Lower leg skin (tissue), 4 donors: Measurements from ENCODE around the gene TSPAN15. TPM values are rescaled to one million over a fixed set of nuclear protein-coding genes. Genes with fewer than 3 reads are reported as not detected.

Source experiments
- DNase-seq, 2 donors: peaks; one replicate each; pipeline ENCODE4 v3.0.0-alpha.2; 2019; ENCODE audit warnings: low spot score in 2 of 2
- H3K4me3 ChIP-seq: fragments of 200-600 bp; sonication (generic); 2 replicates; pipeline ENCODE4 v1.5.1; 2017; ENCODE audit warnings: mild to moderate bottlenecking, low read depth; ENCODE audit not compliant: poor library complexity, severe bottlenecking
- POLR2A ChIP-seq, 2 donors: fragments of 450-650 bp; IDR thresholded peaks; one replicate each; pipeline ENCODE4 v1.6.1; 2016 to 2017; ENCODE audit warnings: antibody characterized with exemption in 2 of 2, mild to moderate bottlenecking in 1 of 2, moderate library complexity in 1 of 2
- WGBS, 2 donors: methylation state at CpG; one replicate each; pipeline ENCODE4 v1.1.5; 2018; 5-methylcytosine and 5-hydroxymethylcytosine counted together
- intact Hi-C: fragments of 100-400 bp; cut with DNase I; formaldehyde crosslinking; loops from one replicate; pipeline ENCODE4 v1.15.0; 2023; ENCODE audit warnings: low total_unique reads
- total RNA-seq, 4 donors: library from RNA; depleted of rRNA; stranded (reverse); fragments of >200 nt; gene quantifications; one replicate each; pipeline ENCODE4 v1.1.0, GENCODE V29; 2016
- TF ChIP-seq, protein P1 (sequence below), 3 donors: fragments of 450-650 bp; IDR thresholded peaks; one replicate each; pipeline ENCODE4 v1.5.1; 2016; ENCODE audit warnings: antibody characterized with exemption in 3 of 3, mild to moderate bottlenecking in 3 of 3, moderate library complexity in 2 of 3

TSPAN15 gene
- total RNA-seq, 4 donors from 2014 or later, result 5.9 to 47.7 (median 13.0) TPM

DNA sequence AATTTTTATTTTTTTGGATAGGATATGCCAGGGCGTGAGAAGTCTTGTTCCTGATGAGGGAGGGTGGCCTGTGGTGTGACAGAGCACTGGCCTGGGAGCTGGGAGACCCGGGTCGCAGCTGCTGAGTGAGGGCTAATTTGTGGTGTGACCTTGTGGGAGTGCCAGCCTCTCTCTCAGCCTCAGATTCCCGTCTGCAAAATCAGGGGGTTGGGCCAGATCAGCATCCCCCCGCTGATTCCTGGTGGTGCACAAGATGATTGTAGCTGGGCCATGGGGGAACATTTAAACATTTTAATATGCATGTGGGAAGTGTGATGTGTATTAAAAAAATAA, 14.9 kb downstream of the TSPAN15 start:
- 58 to 66% methylated on average over 5 of the region's 5 CpGs for WGBS, 2 donors
- intact Hi-C loops, result loop anchor here (5.0 kb wide), 1 partner anchor 1414 kb away; no protein-coding TSS in a partner anchor
- no peak for DNase-seq
- no peak overlapping the region for H3K4me3 ChIP-seq
- no peak for TF ChIP-seq POLR2A (IDR thresholded peaks at IDR 0.05)
- TF ChIP-seq, protein P1, sequence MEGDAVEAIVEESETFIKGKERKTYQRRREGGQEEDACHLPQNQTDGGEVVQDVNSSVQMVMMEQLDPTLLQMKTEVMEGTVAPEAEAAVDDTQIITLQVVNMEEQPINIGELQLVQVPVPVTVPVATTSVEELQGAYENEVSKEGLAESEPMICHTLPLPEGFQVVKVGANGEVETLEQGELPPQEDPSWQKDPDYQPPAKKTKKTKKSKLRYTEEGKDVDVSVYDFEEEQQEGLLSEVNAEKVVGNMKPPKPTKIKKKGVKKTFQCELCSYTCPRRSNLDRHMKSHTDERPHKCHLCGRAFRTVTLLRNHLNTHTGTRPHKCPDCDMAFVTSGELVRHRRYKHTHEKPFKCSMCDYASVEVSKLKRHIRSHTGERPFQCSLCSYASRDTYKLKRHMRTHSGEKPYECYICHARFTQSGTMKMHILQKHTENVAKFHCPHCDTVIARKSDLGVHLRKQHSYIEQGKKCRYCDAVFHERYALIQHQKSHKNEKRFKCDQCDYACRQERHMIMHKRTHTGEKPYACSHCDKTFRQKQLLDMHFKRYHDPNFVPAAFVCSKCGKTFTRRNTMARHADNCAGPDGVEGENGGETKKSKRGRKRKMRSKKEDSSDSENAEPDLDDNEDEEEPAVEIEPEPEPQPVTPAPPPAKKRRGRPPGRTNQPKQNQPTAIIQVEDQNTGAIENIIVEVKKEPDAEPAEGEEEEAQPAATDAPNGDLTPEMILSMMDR (IDR thresholded peaks at IDR 0.05), result no peak

DNA sequence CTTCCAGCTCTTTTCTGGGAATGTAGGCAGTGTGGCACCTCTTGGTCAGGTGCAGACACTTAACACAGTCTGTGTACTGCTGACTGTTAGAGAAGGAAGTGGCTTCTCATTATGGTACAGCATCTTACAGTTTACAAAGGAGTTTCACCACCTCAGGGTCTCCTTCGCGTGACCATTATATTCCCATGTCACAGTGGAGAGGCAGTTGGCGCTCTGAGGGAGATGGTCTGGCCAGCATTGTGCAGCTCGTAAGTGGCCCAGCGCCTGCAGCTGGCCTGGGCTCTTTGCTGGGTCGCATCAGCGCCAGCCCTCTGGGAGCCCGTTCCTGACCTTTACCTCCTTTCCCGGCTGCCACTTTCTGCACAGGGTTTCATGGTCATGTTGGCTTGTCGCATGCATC, 15.4 kb downstream of the TSPAN15 start:
- no peak overlapping the region for H3K4me3 ChIP-seq
- WGBS, 2 donors, result 78 to 89% methylated on average over 10 of the region's 10 CpGs
- intact Hi-C loops, result loop anchor here (5.0 kb wide), 1 partner anchor 1414 kb away; no protein-coding TSS in a partner anchor

DNA sequence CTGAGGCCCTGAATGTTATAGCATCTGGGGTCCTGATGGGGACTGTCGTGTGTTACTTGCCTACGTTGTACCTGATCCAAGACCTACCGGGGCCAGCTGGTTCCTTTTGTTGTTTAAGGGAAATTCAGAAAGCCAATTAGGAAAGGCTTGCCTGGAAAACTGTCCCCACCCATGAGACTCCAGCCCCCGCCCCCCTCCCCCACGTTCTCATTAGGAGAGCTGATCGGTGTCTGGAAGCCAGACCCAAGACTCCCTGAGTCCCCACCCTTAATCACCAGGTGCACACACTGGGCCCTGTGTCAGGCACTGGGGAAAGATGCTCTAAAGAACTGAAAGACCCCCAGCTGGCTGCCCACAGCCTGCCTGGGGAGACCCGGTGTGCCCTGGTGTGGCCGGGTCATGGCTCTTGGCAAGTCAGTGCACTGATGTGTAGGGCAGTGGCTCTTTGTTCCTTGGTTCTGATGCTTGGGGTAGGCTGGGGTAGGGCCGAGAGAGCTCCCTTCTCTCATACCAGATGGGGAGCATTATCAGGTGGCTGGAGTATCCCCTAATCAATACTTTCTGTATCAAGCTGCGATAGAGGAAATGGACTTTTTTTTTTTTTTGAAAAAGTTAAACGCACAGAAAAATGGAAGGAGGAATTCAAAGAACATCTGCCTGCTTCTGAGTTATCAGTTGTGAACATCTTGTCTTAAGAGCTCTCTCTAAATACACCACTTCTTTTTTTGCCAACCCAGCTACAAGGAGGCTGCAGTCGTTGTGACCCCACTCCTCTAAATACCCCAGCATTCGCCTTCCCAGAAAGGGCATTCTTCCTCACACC, 16.9 kb downstream of the TSPAN15 start:
- TF ChIP-seq, protein P1 (IDR thresholded peaks at IDR 0.05), result no peak
- TF ChIP-seq POLR2A (IDR thresholded peaks at IDR 0.05), result no peak
- 56 to 64% methylated on average over 13 of the region's 13 CpGs for WGBS, 2 donors
- DNase-seq, result no peak
- H3K4me3 ChIP-seq, result no peak overlapping the region
- intact Hi-C loops, result loop anchor here (5.0 kb wide), 1 partner anchor 1416 kb away; no protein-coding TSS in a partner anchor

More for the DNA sequence above, 15.4 kb downstream of the TSPAN15 start:
- DNase-seq, result no peak
- TF ChIP-seq POLR2A (IDR thresholded peaks at IDR 0.05), result no peak
- TF ChIP-seq, protein P1 (IDR thresholded peaks at IDR 0.05), result no peak

DNA sequence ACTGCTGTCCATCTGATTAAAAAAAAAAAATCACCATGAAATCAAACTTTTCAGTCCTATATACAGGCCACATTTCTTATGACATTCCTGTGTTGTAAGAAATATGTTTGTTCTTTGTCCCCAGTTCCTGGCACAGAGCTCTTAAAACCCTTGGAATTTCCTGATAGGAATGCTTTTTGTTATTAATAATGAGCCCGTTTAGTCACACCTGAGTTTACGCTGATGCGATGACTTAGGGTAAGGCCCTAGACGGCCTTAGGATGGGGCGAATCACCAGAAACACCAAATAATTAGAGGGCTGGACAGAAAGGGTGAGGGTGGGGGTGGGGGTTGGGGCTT, 17.5 kb downstream of the TSPAN15 start:
- no peak for DNase-seq
- TF ChIP-seq POLR2A (IDR thresholded peaks at IDR 0.05), result no peak
- TF ChIP-seq, protein P1 (IDR thresholded peaks at IDR 0.05), result no peak
- intact Hi-C loops, result loop anchor here (5.0 kb wide), 1 partner anchor 1416 kb away; no protein-coding TSS in a partner anchor
- 66 to 73% methylated on average over 5 of the region's 5 CpGs for WGBS, 2 donors
- no peak overlapping the region for H3K4me3 ChIP-seq

DNA sequence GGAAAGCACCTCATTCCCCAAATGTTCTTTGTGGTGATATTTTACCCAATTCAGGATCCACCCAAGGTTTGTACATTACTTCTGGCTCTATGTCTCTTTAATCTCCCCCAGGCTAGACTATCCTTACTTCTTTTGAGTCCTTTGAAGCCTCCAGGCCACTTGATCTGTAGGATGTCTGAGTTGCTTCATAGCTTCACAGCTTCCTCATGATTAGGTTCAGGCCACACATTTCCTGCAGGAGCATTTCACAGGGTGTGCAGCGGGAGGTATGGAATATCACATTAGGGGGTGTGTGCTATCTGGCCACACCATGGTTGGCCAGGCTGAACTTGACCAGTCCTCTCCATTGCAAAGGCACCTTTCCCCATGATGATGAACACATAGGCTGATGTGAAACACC, 18.7 kb downstream of the TSPAN15 start:
- no peak overlapping the region for H3K4me3 ChIP-seq
- DNase-seq, result no peak
- intact Hi-C loops, result loop anchor here (5.0 kb wide), 1 partner anchor 1418 kb away; no protein-coding TSS in a partner anchor
- WGBS, 2 donors, result 92 to 93% methylated on average over 1 of the region's 1 CpG
- TF ChIP-seq POLR2A (IDR thresholded peaks at IDR 0.05), result no peak
- TF ChIP-seq, protein P1 (IDR thresholded peaks at IDR 0.05), result no peak
